H1 (cell line): Measurements from ENCODE around the gene MEGF11. TPM values are rescaled to one million over a fixed set of nuclear protein-coding genes. Genes with fewer than 3 reads are reported as not detected.
A peak's percentile ranks its signal among the peaks of the same experiment; 100 is the strongest.

Source experiments
- CTCF ChIA-PET: fragments of 300-600 bp; sonication (Branson Sonifier 250); formaldehyde crosslinking; loops from one replicate; lab custom pipeline; 2021; ENCODE audit not compliant: partially characterized antibody; lab: Charles Lee
- POLR2A ChIA-PET: fragments of 300-600 bp; sonication (Branson Sonifier 250); formaldehyde crosslinking; loops from one replicate; lab custom pipeline; 2021; ENCODE audit warnings: inconsistent platforms; ENCODE audit not compliant: partially characterized antibody; lab: Charles Lee
- DNase-seq, 2 experiments: peaks; one replicate each; pipeline versions ENCODE4 v3.0.0 to v3.0.0-alpha.2; 2010 to 2022; ENCODE audit warnings: low spot score in 2 of 2, low read depth in 1 of 2, mixed read lengths in 1 of 2
- FAIRE-seq: peaks from 2 replicates; lab custom pipeline; 2011; peaks lifted over from hg19 to GRCh38; lab: Jason Lieb, UNC
- H2AFZ ChIP-seq: 2 replicates; pipeline ENCODE4 v1.8.1; 2012; ENCODE audit warnings: low read length, inconsistent platforms
- H2AK5ac ChIP-seq: 2 replicates; pipeline ENCODE4 v1.6.1; 2013; ENCODE audit warnings: low read depth, low read length
- H2BK120ac ChIP-seq: replicated peaks from 2 replicates; pipeline ENCODE3; 2013; ENCODE audit warnings: low read depth, low read length, inconsistent platforms
- H2BK12ac ChIP-seq: 2 replicates; pipeline ENCODE4 v1.6.1; 2013; ENCODE audit warnings: low read depth, low read length
- H2BK15ac ChIP-seq: 2 replicates; pipeline ENCODE4 v1.6.1; 2013; ENCODE audit warnings: low read length
- H2BK20ac ChIP-seq: 2 replicates; pipeline ENCODE4 v1.6.1; 2013; ENCODE audit warnings: low read length
- H2BK5ac ChIP-seq: 2 replicates; pipeline ENCODE4 v1.6.1; 2013; ENCODE audit warnings: low read depth, low read length
- H3K14ac ChIP-seq: 2 replicates; pipeline ENCODE4 v1.6.1; 2013; ENCODE audit warnings: inconsistent platforms; ENCODE audit not compliant: insufficient read length
- H3K18ac ChIP-seq: 2 replicates; pipeline ENCODE4 v1.6.1; 2013; ENCODE audit warnings: low read length; ENCODE audit errors: extremely low read depth
- H3K23ac ChIP-seq: 2 replicates; pipeline ENCODE4 v1.6.1; 2013; ENCODE audit warnings: inconsistent platforms; ENCODE audit not compliant: insufficient read length
- H3K23me2 ChIP-seq: 2 replicates; pipeline ENCODE4 v1.6.1; 2013; ENCODE audit warnings: low read depth, low read length
- H3K27ac ChIP-seq: 2 replicates; pipeline ENCODE4 v1.6.1; 2011; ENCODE audit warnings: low read depth, low read length, inconsistent platforms
- H3K27me3 ChIP-seq, 4 experiments: replicated peaks in 1 of 4; 1 replicate in 1 of 4; 2 replicates in 3 of 4; pipeline versions ENCODE4 v1.6.1 to v1.8.1; 2011 to 2013; ENCODE audit warnings: low read length in 3 of 4, mild to moderate bottlenecking in 3 of 4, inconsistent platforms in 2 of 4, mixed read lengths in 2 of 4, moderate library complexity in 1 of 4; ENCODE audit not compliant: control insufficient read depth in 3 of 4, insufficient read depth in 3 of 4; ENCODE audit errors: extremely low read depth in 1 of 4
- H3K36me3 ChIP-seq, 4 experiments: 2 replicates each; pipeline versions ENCODE4 v1.6.1 to v1.8.1; 2011 to 2013; ENCODE audit warnings: mild to moderate bottlenecking in 4 of 4, low read length in 3 of 4, moderate library complexity in 2 of 4, control low read depth in 1 of 4, inconsistent platforms in 1 of 4; ENCODE audit not compliant: insufficient read depth in 4 of 4, control insufficient read depth in 2 of 4
- H3K4ac ChIP-seq: replicated peaks from 2 replicates; pipeline ENCODE3; 2013; ENCODE audit warnings: low read length, low read depth, mixed read lengths, inconsistent platforms; ENCODE audit not compliant: insufficient read length
- H3K4me1 ChIP-seq, 4 experiments: replicated peaks in 1 of 4; 1 replicate in 1 of 4; 2 replicates in 3 of 4; pipeline versions ENCODE4 v1.6.1 to v1.8.1; 2011 to 2013; ENCODE audit warnings: low read length in 3 of 4, inconsistent platforms in 2 of 4, mixed read lengths in 1 of 4; ENCODE audit not compliant: insufficient read depth in 4 of 4, control insufficient read depth in 3 of 4
- H3K4me2 ChIP-seq, 2 experiments: 2 replicates each; pipeline versions ENCODE4 v1.6.1 to v1.8.1; 2011 to 2013; ENCODE audit warnings: low read depth in 2 of 2, low read length in 2 of 2, control low read depth in 1 of 2, inconsistent platforms in 1 of 2, mild to moderate bottlenecking in 1 of 2; ENCODE audit not compliant: insufficient read depth in 1 of 2
- H3K4me3 ChIP-seq, 4 experiments: fragments of 200-600, 300-600 bp in 1 of 4; sonication (generic), shearing (Covaris generic), sonication (Bioruptor Twin) in 1 of 4; 2 replicates each; pipeline versions ENCODE4 v1.5.1 to v1.8.1; 2011 to 2016; ENCODE audit warnings: low read length in 4 of 4, low read depth in 3 of 4, control low read depth in 2 of 4, inconsistent platforms in 2 of 4, mild to moderate bottlenecking in 2 of 4, mixed read lengths in 1 of 4, moderate library complexity in 1 of 4; ENCODE audit not compliant: insufficient read depth in 2 of 4; ENCODE audit errors: extremely low read depth in 1 of 4
- H3K56ac ChIP-seq: replicated peaks from 2 replicates; pipeline ENCODE3; 2013; ENCODE audit warnings: low read depth, mild to moderate bottlenecking, mixed read lengths, low read length, inconsistent platforms; ENCODE audit not compliant: insufficient read length
- H3K79me1 ChIP-seq: 2 replicates; pipeline ENCODE4 v1.6.1; 2013; ENCODE audit warnings: low read depth, low read length, control low read depth
- H3K79me2 ChIP-seq, 2 experiments: 2 replicates each; pipeline versions ENCODE4 v1.6.1 to v1.8.1; 2012 to 2013; ENCODE audit warnings: low read length in 2 of 2, mild to moderate bottlenecking in 2 of 2, inconsistent platforms in 1 of 2; ENCODE audit not compliant: insufficient read depth in 2 of 2, control insufficient read depth in 1 of 2
- H3K9ac ChIP-seq, 4 experiments: replicated peaks in 1 of 4; 1 replicate in 1 of 4; 2 replicates in 3 of 4; pipeline versions ENCODE4 v1.6.1 to v1.8.1; 2011 to 2013; ENCODE audit warnings: low read depth in 3 of 4, low read length in 3 of 4, control low read depth in 2 of 4, mild to moderate bottlenecking in 2 of 4, moderate library complexity in 2 of 4, inconsistent platforms in 1 of 4; ENCODE audit errors: extremely low read depth in 1 of 4
- H3K9me3 ChIP-seq, 2 experiments: 2 replicates each; pipeline versions ENCODE4 v1.6.1 to v1.8.1; 2012 to 2013; ENCODE audit warnings: mild to moderate bottlenecking in 2 of 2, moderate library complexity in 2 of 2, control low read depth in 1 of 2, inconsistent platforms in 1 of 2, low read depth in 1 of 2, low read length in 1 of 2, mixed read lengths in 1 of 2; ENCODE audit not compliant: insufficient read depth in 2 of 2
- H4K20me1 ChIP-seq, 2 experiments: replicated peaks in 1 of 2; 2 replicates each; pipeline versions ENCODE3 to v1.8.1; 2011 to 2013; ENCODE audit warnings: inconsistent platforms in 2 of 2, low read length in 2 of 2, mild to moderate bottlenecking in 1 of 2; ENCODE audit not compliant: insufficient read depth in 2 of 2, control insufficient read depth in 1 of 2
- H4K5ac ChIP-seq: 2 replicates; pipeline ENCODE4 v1.6.1; 2013; ENCODE audit warnings: low read length, low read depth, mixed read lengths, inconsistent platforms; ENCODE audit not compliant: insufficient read length
- H4K8ac ChIP-seq: 2 replicates; pipeline ENCODE4 v1.8.0; 2013; ENCODE audit warnings: mild to moderate bottlenecking, moderate library complexity, low read length, inconsistent platforms; ENCODE audit not compliant: insufficient read depth; ENCODE audit errors: extremely low read depth
- H4K91ac ChIP-seq: replicated peaks from 2 replicates; pipeline ENCODE3; 2013; ENCODE audit warnings: low read length, mixed read lengths, inconsistent platforms; ENCODE audit not compliant: insufficient read length
- BCL11A ChIP-seq, 2 experiments: IDR thresholded peaks; one replicate each; pipeline ENCODE4 v1.6.1; 2011; ENCODE audit warnings: low read depth in 2 of 2, low read length in 2 of 2, mild to moderate bottlenecking in 2 of 2
- CHD2 ChIP-seq: IDR thresholded peaks from 2 replicates; pipeline ENCODE4 v1.6.1; 2012; ENCODE audit warnings: low read length, improper control_type of control experiment
- HDAC6 ChIP-seq: IDR thresholded peaks from one replicate; pipeline ENCODE4 v1.7.1; 2012; ENCODE audit warnings: low read depth, mild to moderate bottlenecking, inconsistent platforms, low read length, moderate library complexity
- JUN ChIP-seq: IDR thresholded peaks from 2 replicates; pipeline ENCODE4 v1.6.1; 2011; ENCODE audit warnings: low read depth, mild to moderate bottlenecking, improper control_type of control experiment, low read length
- KDM5A ChIP-seq: fragments of 200-600 bp; IDR thresholded peaks from 2 replicates; pipeline ENCODE4 v1.7.1; 2012; ENCODE audit warnings: mild to moderate bottlenecking, low read length, inconsistent platforms, mixed read lengths
- MAFK ChIP-seq: IDR thresholded peaks from 2 replicates; pipeline ENCODE4 v1.6.1; 2012; ENCODE audit warnings: low read depth, mild to moderate bottlenecking, improper control_type of control experiment, low read length
- NANOG ChIP-seq: IDR thresholded peaks from 2 replicates; pipeline ENCODE4 v1.6.1; 2011; ENCODE audit warnings: low read length, low read depth, mild to moderate bottlenecking, inconsistent platforms; ENCODE audit not compliant: insufficient read depth, poor library complexity, severe bottlenecking
- RAD21 ChIP-seq, 2 experiments: IDR thresholded peaks in 1 of 2; conservative IDR thresholded peaks in 1 of 2; 2 replicates each; pipeline ENCODE4 v1.6.1; 2011; ENCODE audit warnings: low read depth in 2 of 2, low read length in 2 of 2, improper control_type of control experiment in 1 of 2, inconsistent platforms in 1 of 2, mild to moderate bottlenecking in 1 of 2, moderate library complexity in 1 of 2
- SAP30 ChIP-seq: fragments of 300-600 bp; sonication (generic); IDR thresholded peaks from 2 replicates; pipeline ENCODE4 v1.7.1; 2012; ENCODE audit warnings: low read length, moderate library complexity, mild to moderate bottlenecking, inconsistent platforms; ENCODE audit not compliant: insufficient read depth, insufficient replicate concordance
- SP1 ChIP-seq: IDR thresholded peaks from 2 replicates; pipeline ENCODE4 v1.6.1; 2011; ENCODE audit warnings: low read depth, low read length
- SRF ChIP-seq: IDR thresholded peaks from 2 replicates; pipeline ENCODE4 v1.6.1; 2011; ENCODE audit warnings: mild to moderate bottlenecking, low read depth, low read length, moderate library complexity
- TBP ChIP-seq: IDR thresholded peaks from 2 replicates; pipeline ENCODE4 v1.6.1; 2011; ENCODE audit warnings: low read depth, low read length, improper control_type of control experiment
- WGBS, 2 experiments: shearing (Covaris generic) in 1 of 2; methylation state at CpG; one replicate each; pipeline versions ENCODE4 v1.1.6 to v1.1.7; 2013 to 2015; ENCODE audit warnings: low lambda C conversion rate in 2 of 2, mixed read lengths in 2 of 2, inconsistent platforms in 1 of 2, low coverage in 1 of 2, missing lambda C conversion rate in 1 of 2; ENCODE audit not compliant: insufficient replicate concordance in 2 of 2, insufficient coverage in 1 of 2, insufficient read length in 1 of 2; ENCODE audit errors: extremely low coverage in 1 of 2, missing lambda C conversion rate in 1 of 2; 5-methylcytosine and 5-hydroxymethylcytosine counted together
- polyA plus RNA-seq, 7 experiments: library from polyadenylated mRNA; depleted of rRNA in 3 of 7; stranded (reverse) in 5 of 7; unstranded in 2 of 7; fragments of >200 nt in 5 of 7; fragments of 200-250 nt in 2 of 7; gene quantifications; 1 replicate in 5 of 7; 2 replicates in 1 of 7; 4 replicates in 1 of 7; pipeline versions ENCODE4 v1.2.1 to v1.2.3, GENCODE V29; 2011 to 2013; ENCODE audit warnings: missing spikeins in 2 of 7, mixed read lengths in 2 of 7
- total RNA-seq: library from RNA; stranded (reverse); fragmentation: NEBNext Ultra II Directional; extraction: Animal tissue kit (Norgen Biotek cat#: 25700); gene quantifications from 2 replicates; pipeline ENCODE4 v1.2.1, GENCODE V29; 2021
- TF ChIP-seq, protein P1 (sequence below): IDR thresholded peaks from 2 replicates; pipeline ENCODE4 v1.6.1; 2012; ENCODE audit warnings: inconsistent platforms
- TF ChIP-seq, protein P2 (sequence below): IDR thresholded peaks from 2 replicates; pipeline ENCODE4 v1.6.1; 2012; ENCODE audit warnings: inconsistent platforms

MEGF11 gene
- total and polyA plus RNA-seq, 2 of the 8 experiments (the other 6 are each of a cell fraction or from before 2014, with no cell fraction given) = 4.4 to 4.8 TPM

DNA sequence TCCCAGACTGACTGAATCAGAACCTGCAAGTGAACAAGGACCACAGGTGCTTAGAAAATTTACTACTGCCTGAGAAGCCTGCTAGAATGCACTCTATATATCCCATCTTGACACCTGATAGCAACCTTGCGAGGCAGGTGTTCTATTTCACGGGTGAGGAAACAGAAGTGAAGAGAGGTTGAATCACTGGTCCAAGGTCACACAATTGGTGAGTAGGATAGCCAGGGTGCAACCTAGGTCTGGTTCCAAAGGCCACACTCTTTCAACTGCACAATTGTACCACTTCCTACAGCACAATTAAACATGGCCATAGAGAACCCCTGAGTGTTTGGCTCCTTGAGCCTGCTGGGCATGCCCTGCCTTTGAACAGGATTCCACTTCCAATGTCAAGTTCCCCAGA, 297.2 kb downstream of the MEGF11 start:
- Histone ChIP-seq H3K27ac (no peak overlapping the region), H3K79me2 (no peaks in the 10 kb centered on the region), H2BK5ac (no peak overlapping the region), H3K23ac (no peak overlapping the region), H2BK15ac (no peak overlapping the region), H3K36me3 (no peaks in the 10 kb centered on the region), H2BK20ac (no peak overlapping the region), H3K56ac (no peak overlapping the region), H4K91ac (no peak overlapping the region), H3K23me2 (no peaks in the 10 kb centered on the region), H3K4me1 (peaks cover 4 to 14% (median 10%) of the 10 kb centered on the region in 4 experiments; a peak in 6 of 7 replicates), H3K4ac (no peak overlapping the region), H3K9ac (no peak overlapping the region), H4K8ac (no peak overlapping the region), H3K27me3 (peaks cover 0 to 2% (median 0%) of the 10 kb centered on the region in 4 experiments; a peak in 1 of 7 replicates), H3K9me3 (no peaks in the 10 kb centered on the region), H4K5ac (no peak overlapping the region), H3K14ac (no peak overlapping the region), H3K4me3 (no peak overlapping the region), H4K20me1 (no peaks in the 10 kb centered on the region), H3K4me2 (no peak overlapping the region), H2BK120ac (no peak overlapping the region), H2AFZ (no peak overlapping the region), H2AK5ac (no peak overlapping the region), H3K79me1 (no peaks in the 10 kb centered on the region), H2BK12ac (no peak overlapping the region), H3K18ac (no peak overlapping the region)
- DNase-seq (no peak), FAIRE-seq (peak; percentile 32)
- ChIA-PET CTCF (no interaction called here), POLR2A (no interaction called here)
- WGBS, 2 experiments = 94% methylated on average over 2 of the region's 2 CpGs; no CpG with 5 or more reads in 1 of the 2 experiments
- TF ChIP-seq KDM5A (no peak), HDAC6 (no peak), SP1 (no peak), JUN (no peak), BCL11A (IDR thresholded peaks at IDR 0.05; ENCODE audit: low read depth in 2 of 2, low read length in 2 of 2) (no peak), CHD2 (no peak), SRF (no peak), TBP (no peak), MAFK (no peak), NANOG (no peak), RAD21 (IDR thresholded peaks at IDR 0.05 in 1 of 2, conservative IDR thresholded peaks at IDR 0.05 in 1 of 2; ENCODE audit: low read depth in 2 of 2, low read length in 2 of 2) (no peak), SAP30 (no peak)
- TF ChIP-seq, protein P1, sequence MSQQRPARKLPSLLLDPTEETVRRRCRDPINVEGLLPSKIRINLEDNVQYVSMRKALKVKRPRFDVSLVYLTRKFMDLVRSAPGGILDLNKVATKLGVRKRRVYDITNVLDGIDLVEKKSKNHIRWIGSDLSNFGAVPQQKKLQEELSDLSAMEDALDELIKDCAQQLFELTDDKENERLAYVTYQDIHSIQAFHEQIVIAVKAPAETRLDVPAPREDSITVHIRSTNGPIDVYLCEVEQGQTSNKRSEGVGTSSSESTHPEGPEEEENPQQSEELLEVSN = no peak
- TF ChIP-seq, protein P2, sequence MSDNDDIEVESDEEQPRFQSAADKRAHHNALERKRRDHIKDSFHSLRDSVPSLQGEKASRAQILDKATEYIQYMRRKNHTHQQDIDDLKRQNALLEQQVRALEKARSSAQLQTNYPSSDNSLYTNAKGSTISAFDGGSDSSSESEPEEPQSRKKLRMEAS = no peak
